Endometrium (tissue), 2 donors: Measurements from ENCODE around the gene NTRK2.

Experiments
- FAIRE-seq: peaks from 2 replicates; lab custom pipeline; 2012; peaks lifted over from hg19 to GRCh38; lab: Jason Lieb, UNC
- donor health status: control.
- donor health status: control.

NTRK2 gene

DNA sequence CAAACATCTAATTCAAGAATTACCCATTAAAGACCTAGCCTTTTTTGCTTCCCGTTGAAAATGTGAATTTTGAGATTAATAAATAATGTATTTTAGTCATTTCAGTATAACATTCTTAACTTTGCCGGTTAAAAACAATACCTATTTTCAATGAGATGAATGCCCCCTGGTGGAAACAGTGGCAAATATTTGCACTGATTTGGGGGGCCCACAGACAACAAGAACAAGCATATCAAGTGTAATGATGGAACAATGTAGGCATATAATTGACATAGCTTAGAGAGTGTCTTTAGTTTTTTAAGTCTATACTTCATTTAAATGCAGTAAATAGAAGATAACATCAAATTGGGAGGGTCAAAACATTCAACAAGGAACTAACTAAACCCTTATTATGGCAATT, 111.9 kb downstream of the NTRK2 start:
- FAIRE-seq: peak; percentile 12

DNA sequence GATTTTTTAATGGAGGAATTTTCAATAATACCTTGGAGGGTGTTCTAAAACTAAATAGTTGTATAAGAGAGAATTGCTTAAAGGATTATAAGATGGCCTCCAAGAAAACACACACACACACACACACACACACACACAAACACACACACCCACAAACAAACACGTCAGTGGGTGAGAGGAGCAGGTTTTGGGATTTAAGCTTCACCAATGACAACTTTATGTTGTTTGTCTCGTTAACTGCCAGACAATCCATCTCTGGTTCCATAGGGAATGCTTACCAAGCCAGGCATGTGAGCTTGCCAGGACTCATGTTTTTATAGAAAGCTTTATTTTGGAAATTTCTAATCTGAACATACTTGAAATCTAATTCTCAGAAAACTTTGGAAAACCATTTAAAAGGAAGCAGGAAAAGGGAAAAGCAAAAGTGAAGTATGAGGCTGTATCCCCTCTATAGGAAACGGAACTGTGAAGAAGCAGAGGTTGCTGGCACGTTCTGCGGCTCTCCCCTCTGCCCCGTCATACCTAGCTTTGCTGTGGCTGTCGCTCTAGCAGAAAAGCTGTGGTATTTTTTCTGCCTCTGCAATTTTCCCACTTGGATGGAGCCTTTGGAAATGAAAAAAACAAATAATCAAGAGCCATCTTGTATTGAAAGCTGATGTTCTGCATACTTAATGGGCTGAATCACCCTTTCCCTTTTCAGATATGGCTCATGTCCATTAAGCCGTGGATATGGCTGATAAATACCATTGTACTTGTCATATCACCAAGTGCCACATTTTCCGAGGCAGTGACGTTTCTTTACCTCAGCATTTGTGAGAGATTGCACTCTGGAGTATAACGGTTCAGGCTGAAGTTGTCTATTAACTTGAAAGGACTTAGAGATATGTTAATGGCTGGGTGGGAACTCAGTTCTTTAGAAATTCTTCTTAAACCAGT, 112.7 kb downstream of the NTRK2 start:
- no peak for FAIRE-seq

DNA sequence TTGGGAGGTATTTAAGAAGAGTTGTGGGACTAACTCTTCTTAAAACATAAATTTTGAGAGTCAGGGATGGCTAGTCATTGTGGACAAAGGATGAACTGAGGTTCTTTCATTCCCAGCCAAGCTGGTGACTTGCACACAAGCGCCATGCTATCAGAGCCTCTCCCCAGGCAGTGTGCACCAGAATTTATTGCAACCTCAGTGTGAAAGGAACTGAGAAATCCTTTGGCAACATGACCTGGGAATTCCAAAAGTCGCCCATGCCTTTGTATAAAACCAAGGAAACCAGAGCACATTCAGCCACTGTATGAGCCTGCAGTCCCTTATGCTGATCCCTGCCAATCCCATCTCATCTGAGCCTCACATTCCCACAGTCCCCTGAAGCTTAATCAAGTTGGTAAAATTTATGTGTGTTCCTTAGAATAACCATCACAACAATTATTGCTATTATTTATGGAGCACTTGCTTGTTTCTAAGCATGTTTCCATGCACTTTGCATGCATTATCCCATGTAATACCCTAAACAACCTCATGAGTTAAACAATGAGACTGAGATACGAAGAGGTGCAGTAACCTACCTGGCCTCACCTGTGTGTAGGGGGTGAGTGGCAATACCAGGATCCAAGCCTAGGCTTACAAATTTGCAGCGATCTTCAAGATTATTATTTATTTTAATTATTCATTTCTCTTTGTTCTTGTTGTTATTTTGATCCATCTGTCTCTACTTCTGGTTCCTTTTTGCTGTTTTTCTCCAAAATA, 116.4 kb downstream of the NTRK2 start:
- FAIRE-seq: no peak

DNA sequence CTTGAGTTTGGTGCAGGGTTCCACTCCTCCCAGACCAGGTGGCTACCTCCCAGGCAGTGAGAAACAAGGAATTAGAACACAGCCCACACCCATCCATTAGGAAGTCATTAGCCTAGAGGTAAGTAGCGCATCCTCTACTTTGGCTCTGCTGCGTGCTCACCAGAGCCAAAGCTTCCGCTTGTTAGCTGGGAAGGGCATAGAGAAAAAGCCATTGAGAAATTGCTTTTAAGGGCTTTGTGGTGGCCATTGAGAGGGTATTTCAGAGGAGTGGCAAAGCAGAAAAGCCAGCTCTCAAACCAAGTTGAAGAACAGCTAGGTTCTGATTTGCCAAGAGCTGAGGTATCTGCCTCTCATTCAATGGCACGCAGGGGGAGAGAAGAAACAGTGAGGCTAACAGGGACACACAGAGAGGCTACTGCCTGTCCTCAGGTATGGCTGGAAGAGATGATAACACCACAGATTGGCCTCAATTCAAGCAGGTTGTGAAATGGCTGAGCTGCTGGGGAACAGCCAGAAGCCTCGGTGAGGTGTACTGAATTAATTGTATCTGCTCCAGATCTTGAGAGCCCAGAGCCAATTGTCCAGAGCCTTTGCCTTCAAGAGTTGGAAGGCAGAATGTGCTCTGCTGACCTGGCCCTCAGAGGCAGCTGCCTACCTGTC, 119.4 kb downstream of the NTRK2 start:
- FAIRE-seq: no peak

DNA sequence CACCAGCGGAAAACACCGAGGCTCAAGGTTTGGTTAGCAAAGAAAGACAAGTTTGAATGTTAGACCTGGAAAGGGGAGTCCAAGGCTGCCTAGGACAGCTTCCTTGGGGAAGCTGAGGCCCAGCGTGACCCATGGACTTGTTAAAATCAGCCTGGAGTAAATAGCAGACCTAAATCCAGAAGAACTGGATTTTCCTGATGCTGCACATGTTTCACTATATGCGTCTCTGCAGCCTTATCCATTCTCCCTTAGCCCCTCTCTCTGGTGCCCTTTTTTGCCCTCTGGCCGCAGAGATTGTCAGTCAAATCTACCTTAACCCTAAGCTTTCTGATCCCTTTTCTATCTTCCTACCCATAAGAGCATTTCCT, 119.9 kb downstream of the NTRK2 start:
- FAIRE-seq: no peak

DNA sequence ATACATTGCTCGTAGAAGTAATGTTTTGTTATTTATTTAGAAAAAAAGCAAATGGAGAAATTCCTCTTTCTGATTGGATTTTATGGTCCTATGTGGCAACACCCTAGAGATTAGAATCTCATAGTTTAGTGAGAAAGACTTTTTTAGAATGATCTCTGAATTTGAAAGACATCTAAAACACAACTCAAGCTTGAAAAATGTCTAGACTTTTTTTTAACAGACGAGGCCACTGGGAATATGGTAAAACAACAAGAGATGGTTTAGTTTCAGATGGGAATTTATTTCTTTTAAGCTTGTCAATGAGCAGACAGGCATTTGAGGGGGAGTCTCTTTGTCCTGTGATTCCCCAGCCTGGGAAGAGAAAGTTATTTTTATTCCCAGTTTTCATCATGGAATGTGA, 122.1 kb downstream of the NTRK2 start:
- peak; percentile 65 for FAIRE-seq

DNA sequence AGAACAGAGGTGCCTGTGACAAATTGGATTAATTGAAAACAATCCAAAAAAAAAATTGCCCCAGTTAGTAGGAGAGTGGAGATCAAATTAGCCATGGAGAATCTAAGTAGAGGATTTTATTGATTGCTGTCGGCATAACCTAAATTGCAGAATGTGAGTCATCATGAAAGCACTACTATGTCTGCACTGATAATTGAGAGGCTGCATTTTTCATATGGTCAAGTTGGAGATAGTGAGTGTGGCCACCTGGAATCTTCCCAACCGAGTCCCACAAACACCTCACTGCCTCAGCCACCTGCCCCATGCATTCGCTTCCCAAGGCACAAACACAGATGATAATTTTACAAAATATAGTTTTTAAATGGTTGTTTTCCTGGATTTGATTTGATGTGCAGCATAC, 123.7 kb downstream of the NTRK2 start:
- FAIRE-seq: no peak

DNA sequence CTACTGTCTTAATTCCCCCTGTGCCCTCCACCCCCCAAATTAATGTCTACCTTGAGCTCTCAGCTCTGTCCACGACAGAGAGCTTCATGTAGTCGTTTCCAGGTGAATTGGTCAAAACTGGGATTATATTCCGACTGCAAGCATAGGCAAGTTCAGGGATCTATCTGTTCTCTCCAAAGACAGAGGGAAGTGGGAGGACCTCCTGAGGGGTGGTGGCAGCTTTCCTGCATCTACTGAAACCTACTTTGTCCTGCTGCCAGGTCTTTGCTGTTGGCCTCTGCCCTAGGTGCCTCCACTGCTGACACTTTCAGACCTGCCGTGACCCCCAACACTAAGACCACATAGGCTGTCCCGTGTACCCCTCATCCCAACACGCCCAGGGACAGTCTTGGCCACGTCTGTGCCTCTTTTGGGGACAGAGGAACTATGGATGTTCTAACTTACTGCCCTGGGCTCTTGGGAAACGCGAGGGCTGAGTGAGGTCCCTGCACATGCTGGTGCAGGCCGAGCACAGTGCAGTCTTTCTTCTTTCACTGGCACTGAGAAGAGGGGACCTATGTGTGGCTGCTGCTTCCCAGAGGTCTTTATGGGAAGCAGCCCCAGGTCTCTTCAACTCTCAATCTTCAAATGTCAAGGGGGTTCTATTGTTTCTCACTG, 125.6 kb downstream of the NTRK2 start:
- no peak for FAIRE-seq

DNA sequence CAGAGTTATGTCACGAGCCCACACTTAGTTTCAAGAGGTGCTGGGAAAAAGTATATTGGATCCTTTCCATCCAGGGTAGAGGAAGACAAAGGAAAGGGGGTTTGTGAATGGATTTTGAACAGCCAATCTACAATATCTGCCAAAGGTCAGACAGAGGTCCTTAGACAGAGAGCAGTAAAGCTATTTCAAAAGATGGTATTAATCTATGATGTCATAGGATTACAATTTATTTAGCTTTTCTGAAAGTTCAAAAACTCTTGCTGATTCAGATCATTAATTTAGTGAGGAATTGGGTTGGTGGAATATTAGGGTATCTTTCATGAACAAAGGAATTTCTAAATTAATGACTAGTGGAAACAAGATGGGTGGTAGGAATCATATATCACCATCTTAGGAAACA, 126.9 kb downstream of the NTRK2 start:
- FAIRE-seq: no peak

DNA sequence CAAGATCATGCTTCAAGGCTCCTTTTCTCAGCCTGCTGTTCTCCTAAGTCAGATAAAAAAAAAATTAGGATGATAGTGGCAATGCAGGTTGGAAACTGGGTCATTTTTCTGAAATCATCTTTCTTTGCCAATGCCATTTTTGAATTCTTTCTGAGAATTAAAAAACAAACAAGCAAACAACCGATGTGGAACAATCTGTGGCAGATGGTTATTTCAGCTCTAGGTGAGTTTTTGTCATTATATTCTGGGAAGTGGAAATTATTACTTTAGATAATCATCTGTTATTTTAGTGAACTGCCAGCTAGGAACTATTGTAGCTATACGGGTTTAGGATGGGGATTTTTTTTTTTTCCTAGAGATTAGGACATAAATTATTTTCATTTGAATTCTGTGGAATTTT, 129.7 kb downstream of the NTRK2 start:
- FAIRE-seq: no peak

DNA sequence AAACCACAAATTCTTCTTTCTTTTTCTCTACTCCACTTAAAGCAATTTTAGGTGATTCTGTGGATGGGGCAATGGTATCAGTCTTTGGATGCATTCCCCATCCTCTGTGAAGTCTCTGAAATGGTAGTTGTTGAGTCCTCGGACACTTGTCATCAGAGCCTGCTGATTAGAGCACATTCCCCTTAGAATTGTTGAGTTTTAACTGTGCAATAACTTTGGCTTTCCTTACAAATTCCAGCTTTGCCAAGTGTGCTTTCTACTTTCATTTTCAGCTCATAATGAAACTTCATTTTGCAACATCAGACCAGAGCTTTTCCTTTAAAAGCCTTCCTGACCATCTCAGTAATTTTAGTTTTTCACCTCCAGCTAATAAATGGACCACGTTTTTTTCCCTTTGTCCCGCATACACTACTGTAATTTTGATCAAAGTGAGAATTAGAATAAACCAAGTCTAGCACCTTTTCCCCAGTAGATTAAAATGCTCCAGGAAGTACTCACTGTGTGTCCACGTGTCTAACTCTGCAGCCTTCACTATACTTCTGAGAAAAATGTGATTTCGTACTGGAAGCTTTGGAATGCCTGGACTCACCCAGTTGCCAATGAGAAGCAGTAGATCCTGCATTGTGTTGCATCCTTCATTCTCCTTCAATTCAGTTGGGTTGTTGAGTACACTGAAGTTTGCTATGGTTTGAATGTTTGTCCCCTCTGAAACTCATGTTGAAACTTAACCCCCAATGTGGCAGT, 135.6 kb downstream of the NTRK2 start:
- FAIRE-seq: no peak

DNA sequence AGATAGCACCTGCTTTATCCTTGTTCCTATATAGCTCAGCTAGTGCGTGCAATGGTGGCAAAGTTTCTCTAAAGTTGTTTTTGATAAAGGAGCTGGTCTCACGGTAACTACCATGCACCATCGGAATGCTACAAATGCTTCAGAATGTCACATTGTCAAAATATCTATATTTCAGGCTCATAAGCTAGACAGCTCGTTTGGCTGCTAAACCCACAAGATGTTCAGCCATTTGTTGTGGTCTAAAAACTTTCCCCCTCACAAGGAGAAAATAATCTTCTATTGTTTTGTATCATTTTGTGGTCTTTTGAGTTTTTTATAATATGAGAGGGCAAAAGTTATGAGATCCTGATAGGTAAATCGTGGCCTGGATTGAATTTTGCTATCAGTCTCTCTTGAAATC, 137.9 kb downstream of the NTRK2 start:
- no peak for FAIRE-seq

DNA sequence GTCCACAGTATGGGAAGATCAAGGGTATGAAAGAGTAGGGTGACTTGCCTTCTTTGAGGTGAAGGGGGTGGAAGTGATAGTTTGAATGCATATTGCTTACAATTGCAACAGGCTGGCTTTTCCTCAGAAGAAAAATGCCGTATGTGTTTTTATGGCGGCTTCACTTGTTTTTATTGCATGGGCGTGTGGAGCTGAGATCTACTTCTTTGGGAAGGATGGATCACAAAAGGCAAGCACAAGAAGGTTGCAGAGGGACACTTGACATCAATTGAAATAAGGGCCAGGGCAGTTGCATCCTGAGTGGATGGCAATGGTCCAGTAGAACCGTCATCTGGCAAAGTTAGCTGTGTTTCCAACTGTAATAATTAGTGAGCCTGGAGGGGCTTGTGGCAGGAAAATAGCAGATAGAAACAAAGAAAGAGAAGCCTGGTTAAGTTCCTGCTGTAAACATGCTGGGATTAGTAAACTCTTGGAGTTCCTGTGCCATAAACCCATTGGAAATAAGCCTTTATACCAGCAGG, 138.4 kb downstream of the NTRK2 start:
- no peak for FAIRE-seq

DNA sequence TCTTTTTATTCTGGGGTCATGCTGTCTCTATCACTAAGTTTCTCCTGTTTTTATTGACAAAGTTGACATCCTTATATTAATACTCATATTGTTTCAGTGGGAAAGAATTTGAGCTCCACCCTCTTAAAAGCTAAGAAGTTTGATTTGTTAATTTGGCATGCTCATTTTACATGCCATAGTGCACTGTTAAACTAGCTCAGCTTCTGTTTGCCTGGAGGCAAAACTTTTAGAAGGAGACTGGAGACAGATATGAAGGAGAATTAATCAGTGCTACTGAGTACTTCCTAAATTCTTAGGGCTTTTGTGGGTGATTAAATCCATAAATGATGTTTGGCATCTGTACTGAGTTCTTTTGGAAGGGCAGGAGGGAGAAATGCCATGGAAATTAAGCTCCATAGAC, 138.9 kb downstream of the NTRK2 start:
- no peak for FAIRE-seq

DNA sequence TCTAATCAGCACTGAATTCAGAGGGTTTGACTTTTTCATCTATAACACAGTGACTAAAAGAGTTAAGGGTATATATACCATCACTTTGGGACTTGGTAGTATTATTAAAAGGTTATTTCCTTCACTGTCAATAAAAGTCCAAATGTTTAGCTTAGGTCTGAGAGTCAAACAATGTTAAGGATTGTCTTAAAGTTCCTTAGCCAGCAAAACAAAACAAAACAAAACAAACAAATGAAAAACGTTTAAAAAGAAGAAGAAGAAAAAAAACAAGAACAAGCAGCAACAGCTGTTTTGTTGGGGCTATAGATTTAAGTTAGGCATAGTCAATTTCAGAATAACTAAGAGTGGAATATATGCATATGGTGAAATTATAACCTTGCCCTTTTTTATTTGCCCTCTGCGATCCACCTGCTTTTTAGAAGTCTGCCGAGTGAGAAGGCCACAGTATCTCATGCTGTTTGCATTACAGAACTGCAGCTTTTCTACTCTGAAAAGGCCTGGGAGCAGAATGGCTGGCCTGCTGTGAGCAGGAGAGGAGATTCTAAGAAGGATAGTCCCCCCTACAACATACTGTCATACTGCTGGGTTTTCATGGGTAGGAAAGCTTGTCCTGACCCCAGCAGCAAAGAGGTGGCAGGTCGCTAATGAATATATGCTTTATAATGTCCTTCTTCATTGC, 141.7 kb downstream of the NTRK2 start:
- FAIRE-seq: no peak

DNA sequence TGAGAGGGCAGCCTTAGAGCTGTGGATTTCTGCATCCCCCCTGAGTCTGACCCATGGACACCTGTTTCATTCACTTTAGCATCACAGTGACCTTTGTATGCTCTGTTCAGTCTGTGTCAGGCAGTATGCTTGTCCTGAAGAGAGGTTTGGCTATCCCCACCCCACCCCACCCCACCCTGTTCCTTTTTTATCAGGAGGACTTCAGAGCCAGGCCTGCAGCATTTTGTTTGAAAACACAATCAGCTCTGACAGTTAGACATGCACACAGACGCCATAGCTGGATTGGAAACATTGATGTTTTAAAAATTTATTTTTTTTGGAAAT, 142.2 kb downstream of the NTRK2 start:
- no peak for FAIRE-seq

DNA sequence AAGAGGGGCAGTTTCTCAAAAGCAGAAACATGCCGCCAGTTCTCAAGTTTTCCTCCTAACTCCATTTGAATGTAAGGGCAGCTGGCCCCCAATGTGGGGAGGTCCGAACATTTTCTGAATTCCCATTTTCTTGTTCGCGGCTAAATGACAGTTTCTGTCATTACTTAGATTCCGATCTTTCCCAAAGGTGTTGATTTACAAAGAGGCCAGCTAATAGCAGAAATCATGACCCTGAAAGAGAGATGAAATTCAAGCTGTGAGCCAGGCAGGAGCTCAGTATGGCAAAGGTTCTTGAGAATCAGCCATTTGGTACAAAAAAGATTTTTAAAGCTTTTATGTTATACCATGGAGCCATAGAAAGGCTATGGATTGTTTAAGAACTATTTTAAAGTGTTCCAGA, 142.8 kb downstream of the NTRK2 start:
- FAIRE-seq: no peak

DNA sequence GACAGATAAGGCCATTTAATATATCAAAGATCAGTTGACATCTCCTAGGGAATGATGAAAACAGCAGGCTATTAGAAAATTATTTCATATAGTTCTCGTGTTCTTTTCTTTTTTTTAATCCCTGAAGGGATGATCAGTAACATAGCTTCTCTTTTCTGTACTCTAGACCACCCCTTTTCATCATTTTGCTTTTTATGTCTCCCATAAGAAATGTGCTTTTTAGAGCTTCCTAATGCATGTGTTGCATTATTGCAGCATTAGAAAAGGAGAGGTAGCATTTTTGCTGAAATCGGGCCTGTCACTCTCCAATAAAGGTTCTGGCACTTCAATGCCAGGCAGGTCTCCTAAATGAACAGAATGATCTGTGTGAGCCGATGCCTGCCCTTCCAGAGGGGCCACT, 143.3 kb downstream of the NTRK2 start:
- no peak for FAIRE-seq

DNA sequence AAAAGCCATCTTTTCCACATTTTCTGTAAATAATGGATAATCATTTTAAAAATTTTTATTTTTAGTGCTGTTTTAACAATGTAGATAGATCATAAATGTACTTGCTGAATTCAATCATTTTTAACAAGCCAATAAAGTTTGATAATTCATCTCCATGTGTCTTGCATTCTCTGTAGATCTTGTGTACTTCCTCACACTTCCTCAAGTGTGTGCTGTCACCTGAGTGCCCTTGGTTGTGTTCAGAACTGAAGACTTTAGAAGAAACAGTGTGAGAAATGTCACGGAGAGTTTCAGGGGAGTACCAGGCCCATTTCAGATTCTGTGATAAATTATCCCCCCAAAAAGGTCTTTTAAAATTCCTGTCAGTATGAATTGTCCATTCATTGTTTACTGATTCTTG, 146.0 kb downstream of the NTRK2 start:
- FAIRE-seq: no peak

DNA sequence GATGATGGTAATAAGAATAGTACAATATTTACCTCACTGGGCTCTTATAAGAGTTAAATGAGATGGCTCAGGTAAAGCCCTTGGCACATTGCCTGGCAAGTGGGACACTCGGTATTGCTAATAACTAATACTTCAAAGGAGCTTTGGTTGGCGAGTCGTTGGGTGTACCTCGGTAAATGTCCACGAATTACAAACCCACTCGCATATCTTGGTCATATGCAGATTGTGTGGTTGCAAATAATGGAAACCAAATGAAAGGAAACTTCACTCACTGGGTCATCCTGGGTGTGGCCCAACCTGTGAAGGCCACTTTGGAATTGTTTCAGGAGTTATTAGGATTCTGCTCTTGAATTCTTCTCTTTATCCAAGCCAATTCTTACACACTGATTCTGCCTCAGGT, 147.5 kb downstream of the NTRK2 start:
- FAIRE-seq: no peak

DNA sequence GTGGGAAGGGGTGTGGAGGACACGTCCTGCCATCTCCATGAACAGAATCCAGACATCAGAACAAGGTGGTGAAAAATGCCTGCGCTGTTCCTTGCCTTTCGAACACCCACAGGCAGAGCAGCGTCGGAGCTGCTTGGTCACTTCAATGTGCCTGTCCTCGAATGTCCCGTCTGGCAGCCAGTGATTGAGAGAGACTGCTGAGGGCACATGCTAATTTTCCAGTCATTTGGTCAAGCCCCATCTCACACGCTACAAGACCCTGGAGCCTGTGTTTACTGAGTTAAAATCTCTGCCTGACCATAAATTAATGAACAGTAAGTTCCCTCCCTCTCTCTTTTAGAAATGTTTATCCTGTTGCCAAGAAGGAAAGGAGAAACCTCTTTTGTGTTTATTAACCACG, 149.3 kb downstream of the NTRK2 start:
- no peak for FAIRE-seq
